Smooth muscle cell (in vitro differentiated cells): ENCODE results near the gene HECTD1. TPM values are rescaled to one million over a fixed set of nuclear protein-coding genes. Genes with fewer than 3 reads are reported as not detected.
"Not testable (repeated sequence)": the region's sequence is repeated elsewhere in the genome, so short reads cannot be mapped to it uniquely, and the experiment has no call there.

ENCODE experiments used
- DNase-seq: peaks from one replicate; lab custom pipeline; 2025; ENCODE audit not compliant: unreplicated experiment; lab: John Stamatoyannopoulos, UW
- H2AFZ ChIP-seq: fragments of 200-600 bp; sonication (generic); 2 replicates; pipeline ENCODE4 v1.6.0; 2016; ENCODE audit warnings: antibody characterized with exemption, low read depth, mild to moderate bottlenecking
- H3F3A ChIP-seq: fragments of 200-600 bp; sonication (generic); 2 replicates; pipeline ENCODE4 v1.6.0; 2017; ENCODE audit warnings: antibody characterized with exemption, low read depth
- H3K27ac ChIP-seq: fragments of 200-600 bp; sonication (generic); 2 replicates; pipeline ENCODE4 v1.5.1; 2016; ENCODE audit warnings: low read depth, mild to moderate bottlenecking
- H3K27me3 ChIP-seq: fragments of 200-600 bp; sonication (generic); 2 replicates; pipeline ENCODE4 v1.6.1; 2016; ENCODE audit warnings: low read depth, mild to moderate bottlenecking
- H3K36me3 ChIP-seq: fragments of 200-600 bp; sonication (generic); 2 replicates; pipeline ENCODE4 v1.5.1; 2016; ENCODE audit warnings: low read depth
- H3K4me1 ChIP-seq: fragments of 200-600 bp; sonication (generic); 2 replicates; pipeline ENCODE4 v1.5.1; 2016; ENCODE audit warnings: low read depth
- H3K4me2 ChIP-seq: fragments of 200-600 bp; sonication (generic); 2 replicates; pipeline ENCODE4 v1.6.0; 2016; ENCODE audit warnings: mild to moderate bottlenecking
- H3K4me3 ChIP-seq: fragments of 200-600 bp; sonication (generic); 2 replicates; pipeline ENCODE4 v1.5.1; 2016; ENCODE audit warnings: mild to moderate bottlenecking
- H3K79me2 ChIP-seq: fragments of 200-600 bp; sonication (generic); 2 replicates; pipeline ENCODE4 v1.6.0; 2016; ENCODE audit warnings: low read depth, mild to moderate bottlenecking
- H3K9ac ChIP-seq: fragments of 200-600 bp; sonication (generic); 2 replicates; pipeline ENCODE4 v1.6.0; 2016; ENCODE audit warnings: low read depth
- H3K9me3 ChIP-seq: fragments of 200-600 bp; sonication (generic); replicated peaks from 2 replicates; pipeline ENCODE4 v1.5.1; 2016; ENCODE audit warnings: low read depth
- H4K20me1 ChIP-seq: fragments of 200-600 bp; sonication (generic); 2 replicates; pipeline ENCODE4 v1.6.0; 2016; ENCODE audit warnings: low read depth
- WGBS: methylation state at CpG from one replicate; pipeline ENCODE4 v1.1.7; 2016; ENCODE audit warnings: low lambda C conversion rate; 5-methylcytosine and 5-hydroxymethylcytosine counted together
- polyA plus RNA-seq: library from polyadenylated mRNA; unstranded; fragments of >200 nt; fragmentation: Nextera tagmentation; extraction: Ambion mirVana; gene quantifications from 2 replicates; pipeline ENCODE4 v1.2.1, GENCODE V29; 2016
- total RNA-seq: library from RNA; depleted of rRNA; stranded (reverse); fragments of >200 nt; gene quantifications from 2 replicates; pipeline ENCODE4 v1.2.3, GENCODE V29; 2014
- TF ChIP-seq, protein P1 (sequence below): fragments of 200-600 bp; sonication (generic); IDR thresholded peaks from 2 replicates; pipeline ENCODE4 v1.5.1; 2017; ENCODE audit warnings: borderline replicate concordance, mild to moderate bottlenecking, antibody characterized with exemption; ENCODE audit not compliant: insufficient read depth, poor library complexity, severe bottlenecking

HECTD1 gene
- total and polyA plus RNA-seq, 2 experiments from 2014 or later, result 39.3 to 116 TPM

GRCh38 chr14:31251028-31251958 is 43.7 kb upstream of the HECTD1 start:
- H3K4me1 ChIP-seq, result no peaks in the 10 kb centered on the region
- H3K27me3 ChIP-seq, result no peaks in the 10 kb centered on the region
- no peak overlapping the region for H3K4me3 ChIP-seq
- no peaks in the 10 kb centered on the region for H3K79me2 ChIP-seq
- 83% methylated on average over 9 of the region's 10 CpGs for WGBS
- H4K20me1 ChIP-seq, result no peaks in the 10 kb centered on the region
- no peaks in the 10 kb centered on the region for H3K36me3 ChIP-seq
- no peaks in the 10 kb centered on the region for H3F3A ChIP-seq
- H3K4me2 ChIP-seq, result no peak overlapping the region
- TF ChIP-seq, protein P1, sequence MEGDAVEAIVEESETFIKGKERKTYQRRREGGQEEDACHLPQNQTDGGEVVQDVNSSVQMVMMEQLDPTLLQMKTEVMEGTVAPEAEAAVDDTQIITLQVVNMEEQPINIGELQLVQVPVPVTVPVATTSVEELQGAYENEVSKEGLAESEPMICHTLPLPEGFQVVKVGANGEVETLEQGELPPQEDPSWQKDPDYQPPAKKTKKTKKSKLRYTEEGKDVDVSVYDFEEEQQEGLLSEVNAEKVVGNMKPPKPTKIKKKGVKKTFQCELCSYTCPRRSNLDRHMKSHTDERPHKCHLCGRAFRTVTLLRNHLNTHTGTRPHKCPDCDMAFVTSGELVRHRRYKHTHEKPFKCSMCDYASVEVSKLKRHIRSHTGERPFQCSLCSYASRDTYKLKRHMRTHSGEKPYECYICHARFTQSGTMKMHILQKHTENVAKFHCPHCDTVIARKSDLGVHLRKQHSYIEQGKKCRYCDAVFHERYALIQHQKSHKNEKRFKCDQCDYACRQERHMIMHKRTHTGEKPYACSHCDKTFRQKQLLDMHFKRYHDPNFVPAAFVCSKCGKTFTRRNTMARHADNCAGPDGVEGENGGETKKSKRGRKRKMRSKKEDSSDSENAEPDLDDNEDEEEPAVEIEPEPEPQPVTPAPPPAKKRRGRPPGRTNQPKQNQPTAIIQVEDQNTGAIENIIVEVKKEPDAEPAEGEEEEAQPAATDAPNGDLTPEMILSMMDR, result no peak
- no peak overlapping the region for H3K9ac ChIP-seq
- H3K27ac ChIP-seq, result no peak overlapping the region
- no peak overlapping the region for H2AFZ ChIP-seq
- no peak for DNase-seq
- no peaks in the 10 kb centered on the region for H3K9me3 ChIP-seq

DNA sequence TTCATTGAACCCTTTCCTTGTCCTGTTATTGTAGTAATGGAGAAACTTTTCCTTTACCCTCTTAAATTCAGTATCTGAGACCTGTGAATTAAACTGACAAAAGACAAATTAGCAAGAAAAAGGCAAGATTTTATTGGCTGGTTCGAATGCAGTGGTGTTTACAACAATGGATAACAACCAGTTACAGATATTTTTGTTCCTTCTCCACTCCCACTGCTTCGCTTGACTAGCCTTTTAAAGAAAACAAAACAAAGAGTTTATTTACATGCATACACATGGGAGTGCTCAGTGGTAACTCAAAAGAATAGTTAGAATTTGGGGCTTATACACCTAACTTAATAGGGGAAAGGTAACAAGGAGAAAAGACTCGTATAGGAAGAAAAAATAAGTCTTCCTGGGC is 37.0 kb upstream of the HECTD1 start:
- DNase-seq, result no peak
- Histone ChIP-seq H3K9me3 (no peaks in the 10 kb centered on the region), H3K4me1 (no peaks in the 10 kb centered on the region), H4K20me1 (no peaks in the 10 kb centered on the region), H3K4me3 (no peak overlapping the region), H3K79me2 (no peaks in the 10 kb centered on the region), H3F3A (no peaks in the 10 kb centered on the region), H3K27ac (peak overlapping the region; percentile 80), H3K9ac (peak overlapping the region; percentile 66), H3K4me2 (no peak overlapping the region), H3K27me3 (no peaks in the 10 kb centered on the region), H3K36me3 (no peaks in the 10 kb centered on the region), H2AFZ (no peak overlapping the region)
- WGBS, result 69% methylated on average over 3 of the region's 3 CpGs
- TF ChIP-seq, protein P1, result no peak

DNA sequence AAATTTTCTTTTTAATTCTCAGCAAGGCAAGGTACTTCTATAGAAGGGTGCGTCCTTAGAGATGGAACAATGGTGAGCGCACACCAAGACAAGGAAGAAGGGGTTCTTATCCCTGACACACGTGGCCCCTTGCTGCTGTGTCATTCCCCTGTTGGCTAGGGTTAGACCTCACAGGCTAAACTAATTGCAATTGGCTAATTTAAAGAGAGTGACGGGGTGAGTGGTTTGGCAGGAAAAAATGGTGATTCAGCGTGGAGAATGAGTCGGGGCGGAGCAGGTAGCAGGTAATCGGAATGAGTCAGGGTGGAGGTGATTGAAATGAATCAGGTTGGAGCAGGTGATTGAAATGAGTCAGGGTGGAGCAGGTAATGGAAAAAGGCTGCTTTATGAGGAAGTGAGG is 36.3 kb upstream of the HECTD1 start:
- peak overlapping the region; percentile 80 for H3K27ac ChIP-seq

GRCh38 chr14:31242161-31242940 is 34.8 kb upstream of the HECTD1 start:
- H3K4me2 ChIP-seq, H3K27ac ChIP-seq, DNase-seq, H3K9me3 ChIP-seq, H2AFZ ChIP-seq, H3K27me3 ChIP-seq, H3K9ac ChIP-seq, H3K4me1 ChIP-seq, H3K79me2 ChIP-seq, H3F3A ChIP-seq, H4K20me1 ChIP-seq, H3K36me3 ChIP-seq, H3K4me3 ChIP-seq: not testable (repeated sequence)
- 86% methylated on average over 10 of the region's 10 CpGs for WGBS

More for the DNA sequence above, 36.3 kb upstream of the HECTD1 start:
- TF ChIP-seq, protein P1, result no peak
- no peak for DNase-seq
- no peaks in the 10 kb centered on the region for H3K4me1 ChIP-seq
- no peak overlapping the region for H3K4me3 ChIP-seq
- no peak overlapping the region for H3K4me2 ChIP-seq
- no peaks in the 10 kb centered on the region for H3K27me3 ChIP-seq
- H4K20me1 ChIP-seq, result no peaks in the 10 kb centered on the region
- H3K79me2 ChIP-seq, result no peaks in the 10 kb centered on the region
- no peak overlapping the region for H3K9ac ChIP-seq
- no peaks in the 10 kb centered on the region for H3K9me3 ChIP-seq
- WGBS, result 67% methylated on average over 8 of the region's 8 CpGs
- no peak overlapping the region for H2AFZ ChIP-seq
- H3F3A ChIP-seq, result no peaks in the 10 kb centered on the region
- H3K36me3 ChIP-seq, result no peaks in the 10 kb centered on the region
